Mammary epithelial cell (primary cell): Measurements from ENCODE around the gene CHST9.

Source experiments
- EZH2 ChIP-seq: IDR thresholded peaks from 2 replicates; pipeline ENCODE4 v1.6.1; 2012; ENCODE audit warnings: low read length, inconsistent platforms, borderline replicate concordance
- TF ChIP-seq, protein P1 (sequence below), 2 donors: IDR thresholded peaks in 1 of 2; conservative IDR thresholded peaks in 1 of 2; 2 replicates each; pipeline ENCODE4 v1.5.1; 2011 to 2012; ENCODE audit warnings: inconsistent platforms in 2 of 2, low read length in 2 of 2, mild to moderate bottlenecking in 2 of 2, control low read depth in 1 of 2, low read depth in 1 of 2; ENCODE audit not compliant: insufficient read depth in 1 of 2; ENCODE audit errors: extremely low read depth in 1 of 2

DNA sequence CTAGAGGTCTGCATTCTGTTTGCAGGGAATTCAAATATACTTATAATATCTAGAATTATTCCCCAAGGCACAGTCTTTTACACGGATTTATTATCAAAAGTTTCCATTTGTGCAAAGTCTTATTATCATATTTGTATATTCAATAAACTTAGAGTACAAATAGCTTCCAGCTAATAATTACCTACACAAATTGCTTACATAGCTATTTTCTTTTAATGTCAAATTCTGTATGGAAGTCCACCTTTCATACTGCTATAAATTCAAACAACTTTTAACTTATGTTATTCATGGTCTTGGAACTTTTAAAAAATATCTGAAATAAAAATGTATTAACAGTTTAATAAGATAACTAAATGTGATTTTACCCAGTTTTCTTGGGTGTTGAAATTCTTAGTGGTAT is 13.1 kb downstream of the CHST9 start:
- TF ChIP-seq, protein P1, sequence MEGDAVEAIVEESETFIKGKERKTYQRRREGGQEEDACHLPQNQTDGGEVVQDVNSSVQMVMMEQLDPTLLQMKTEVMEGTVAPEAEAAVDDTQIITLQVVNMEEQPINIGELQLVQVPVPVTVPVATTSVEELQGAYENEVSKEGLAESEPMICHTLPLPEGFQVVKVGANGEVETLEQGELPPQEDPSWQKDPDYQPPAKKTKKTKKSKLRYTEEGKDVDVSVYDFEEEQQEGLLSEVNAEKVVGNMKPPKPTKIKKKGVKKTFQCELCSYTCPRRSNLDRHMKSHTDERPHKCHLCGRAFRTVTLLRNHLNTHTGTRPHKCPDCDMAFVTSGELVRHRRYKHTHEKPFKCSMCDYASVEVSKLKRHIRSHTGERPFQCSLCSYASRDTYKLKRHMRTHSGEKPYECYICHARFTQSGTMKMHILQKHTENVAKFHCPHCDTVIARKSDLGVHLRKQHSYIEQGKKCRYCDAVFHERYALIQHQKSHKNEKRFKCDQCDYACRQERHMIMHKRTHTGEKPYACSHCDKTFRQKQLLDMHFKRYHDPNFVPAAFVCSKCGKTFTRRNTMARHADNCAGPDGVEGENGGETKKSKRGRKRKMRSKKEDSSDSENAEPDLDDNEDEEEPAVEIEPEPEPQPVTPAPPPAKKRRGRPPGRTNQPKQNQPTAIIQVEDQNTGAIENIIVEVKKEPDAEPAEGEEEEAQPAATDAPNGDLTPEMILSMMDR (conservative IDR thresholded peaks at IDR 0.05 in 1 of 2, IDR thresholded peaks at IDR 0.05 in 1 of 2; ENCODE audit: extremely low read depth in 1 of 2, insufficient read depth in 1 of 2, low read depth in 1 of 2, low read length in 2 of 2) = no peak
- TF ChIP-seq EZH2 = no peak
